Activated effector memory CD4-positive, alpha-beta T cell treated with Interleukin-2 at 50 U/mL for 16 hours (primary cell): ENCODE data around the gene TFDP2.
"Not testable (repeated sequence)": the region's sequence is repeated elsewhere in the genome, so short reads cannot be mapped to it uniquely, and the experiment has no call there.

Source experiments
- DNase-seq: peaks from one replicate; pipeline ENCODE4 v3.0.0-alpha.2; 2020

The TFDP2 gene

DNA sequence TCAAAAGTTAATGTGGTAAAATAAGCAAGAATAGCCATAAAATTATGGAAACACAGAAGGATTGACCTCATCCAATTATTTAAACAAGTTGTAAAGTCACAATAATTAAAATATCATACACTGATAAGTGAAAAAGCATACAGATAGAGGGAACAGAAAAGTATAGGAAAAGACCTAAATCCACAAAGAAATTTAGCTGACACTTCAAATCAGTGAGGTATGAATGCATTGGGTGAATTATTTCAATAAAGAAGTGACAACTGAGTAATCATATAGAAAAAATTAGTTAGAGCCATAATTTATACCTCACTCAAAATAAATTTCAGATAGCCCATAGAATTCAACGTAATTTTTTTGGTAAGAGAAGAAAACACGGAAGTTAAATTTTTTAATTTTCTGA is 25.1 kb downstream of the TFDP2 start:
- DNase-seq = no peak

DNA sequence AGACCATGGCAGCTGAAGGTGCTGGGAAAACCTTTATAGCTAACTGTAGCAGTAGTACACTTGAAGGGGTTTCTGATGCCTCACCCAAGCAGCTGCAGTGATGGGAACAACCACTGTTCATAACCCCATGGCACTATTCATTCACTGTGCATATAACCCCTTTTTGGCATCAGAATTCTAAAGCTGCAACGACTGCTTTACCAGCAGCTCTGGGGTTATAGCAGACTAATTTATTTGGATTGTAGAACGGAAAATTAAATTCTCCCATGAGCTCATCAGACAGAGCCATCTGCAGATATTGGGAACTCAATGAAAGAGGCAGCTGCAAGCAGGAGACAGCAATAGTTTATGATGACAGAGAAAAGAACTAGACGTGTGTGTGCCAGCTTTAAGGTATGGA is 28.6 kb downstream of the TFDP2 start:
- no peak for DNase-seq

DNA sequence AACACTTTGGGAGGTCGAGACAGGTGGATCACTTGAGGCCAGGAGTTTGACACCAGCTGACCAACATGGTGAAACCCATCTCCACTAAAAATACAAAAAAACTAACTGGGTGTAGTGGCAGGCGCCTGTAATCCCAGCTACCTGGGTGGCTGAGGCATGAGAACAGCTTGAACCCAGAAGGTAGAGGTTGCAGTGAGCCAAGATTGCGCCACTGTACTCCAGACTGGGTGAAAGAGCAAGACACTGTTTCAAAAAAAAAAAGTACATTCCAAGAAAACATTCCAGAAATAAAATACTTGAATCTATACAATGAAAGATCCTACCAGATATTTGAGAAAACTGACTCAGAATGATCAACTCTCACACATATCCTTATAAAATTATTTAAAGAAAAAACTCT is 30.4 kb downstream of the TFDP2 start:
- DNase-seq = no peak

DNA sequence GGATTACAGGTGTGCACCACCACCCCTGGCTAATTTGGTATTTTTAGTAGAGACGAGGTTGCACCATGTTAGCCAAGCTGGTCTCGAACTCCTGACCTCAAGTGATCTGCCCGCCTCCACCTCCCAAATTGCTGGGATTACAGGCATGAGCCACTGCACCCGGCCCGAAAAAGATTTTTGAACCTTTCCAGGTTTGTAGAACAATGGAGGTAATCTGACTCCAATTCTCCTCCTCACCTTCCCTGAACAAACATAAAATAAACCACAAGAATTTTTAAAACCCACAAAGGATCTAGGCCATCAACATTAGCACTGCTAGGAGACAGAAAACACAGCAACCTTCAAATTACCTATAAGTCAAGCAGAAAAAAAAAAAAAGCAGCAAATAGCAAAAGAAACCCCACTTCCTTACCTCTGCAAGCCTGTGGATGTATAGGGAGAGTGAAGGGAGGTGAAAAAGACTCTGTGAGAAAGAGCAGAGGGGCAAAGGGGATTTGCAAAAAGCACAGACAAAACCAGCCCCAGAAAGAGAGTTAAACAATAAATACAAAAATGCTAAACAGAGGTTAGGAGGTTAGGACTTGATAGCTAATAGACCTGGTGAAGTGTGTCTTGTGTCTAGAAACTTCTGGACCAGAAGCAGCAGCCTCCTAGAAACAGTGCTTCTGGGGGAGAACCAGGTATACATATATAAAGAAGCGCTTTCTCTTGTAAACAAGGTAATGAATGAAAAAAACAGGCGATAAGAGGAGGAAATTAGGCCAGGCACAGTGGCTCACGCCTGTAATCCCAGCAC is 32.1 kb downstream of the TFDP2 start:
- no peak for DNase-seq

DNA sequence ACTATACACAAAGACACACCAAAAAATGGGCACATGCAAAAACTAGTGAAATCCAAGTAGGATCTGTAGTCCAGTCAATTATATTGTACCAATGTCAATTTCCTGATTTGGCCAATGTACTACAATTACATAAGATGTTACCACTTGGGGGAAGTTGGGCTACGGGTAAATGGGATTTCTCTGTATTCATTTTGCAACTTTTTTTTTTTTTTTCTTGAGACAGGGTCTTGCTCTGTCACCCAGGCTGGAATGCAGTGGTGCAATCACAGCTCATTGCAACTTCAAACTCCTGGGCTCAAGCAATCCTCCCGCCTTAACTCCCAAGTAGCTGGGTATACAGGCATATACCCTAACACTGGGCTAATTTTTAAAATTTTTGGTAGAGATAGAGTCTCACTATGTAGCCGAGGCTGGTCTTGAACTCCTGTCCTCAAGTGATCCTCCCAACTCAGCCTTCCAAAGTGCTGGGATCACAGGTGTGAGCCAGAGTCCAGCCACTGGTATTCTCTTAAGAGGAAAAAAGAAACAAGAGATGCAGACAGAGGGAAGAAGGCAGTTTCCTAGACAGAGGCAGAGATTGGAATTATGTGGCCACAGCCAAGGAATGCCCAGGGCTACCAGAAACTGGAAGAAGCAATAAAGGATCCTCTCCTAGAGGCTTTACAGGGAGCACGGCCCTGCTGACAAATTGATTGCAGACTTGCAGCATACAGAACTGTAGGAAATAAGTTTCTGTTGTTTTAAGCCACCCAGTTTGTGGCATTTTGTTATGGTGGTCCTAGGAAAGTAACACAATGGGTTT is 33.3 kb downstream of the TFDP2 start:
- DNase-seq = no peak

DNA sequence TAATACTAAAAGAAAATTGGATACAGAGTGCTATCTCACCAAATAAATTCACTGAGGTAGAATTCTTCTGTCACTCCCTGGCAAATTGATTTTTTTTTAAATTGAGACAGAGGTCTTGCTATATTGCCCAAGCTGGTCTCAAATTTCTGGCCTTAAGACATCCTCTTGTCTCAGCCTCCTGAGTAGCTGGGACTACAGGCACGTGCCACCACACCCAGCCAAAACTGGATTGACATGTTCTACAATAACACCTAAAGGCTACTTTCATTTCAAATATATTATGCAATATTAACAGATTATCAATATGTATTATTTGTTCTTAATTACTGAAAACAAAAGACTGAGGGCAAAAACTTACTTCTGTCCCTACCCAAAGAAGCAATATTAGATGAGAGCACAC is 36.7 kb downstream of the TFDP2 start:
- DNase-seq = no peak

DNA sequence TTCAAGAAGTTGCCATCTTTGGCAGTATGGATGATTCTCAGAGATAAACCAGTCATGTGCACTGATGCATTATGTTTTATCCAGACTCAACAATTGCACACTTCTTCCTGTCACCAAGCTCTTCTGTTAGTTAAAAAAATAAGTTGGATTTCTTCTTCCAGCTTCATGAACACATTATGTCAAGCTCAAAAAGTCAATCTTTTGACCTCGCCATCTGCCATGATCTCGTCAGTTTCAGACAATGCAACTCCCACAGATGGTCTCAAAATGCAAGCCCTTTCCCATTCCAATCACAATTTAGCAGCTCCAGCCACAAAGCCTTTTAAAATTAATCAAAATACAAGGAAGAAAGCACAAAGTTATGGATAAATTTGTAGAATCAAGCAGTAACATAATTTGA is 42.8 kb downstream of the TFDP2 start:
- DNase-seq = no peak

DNA sequence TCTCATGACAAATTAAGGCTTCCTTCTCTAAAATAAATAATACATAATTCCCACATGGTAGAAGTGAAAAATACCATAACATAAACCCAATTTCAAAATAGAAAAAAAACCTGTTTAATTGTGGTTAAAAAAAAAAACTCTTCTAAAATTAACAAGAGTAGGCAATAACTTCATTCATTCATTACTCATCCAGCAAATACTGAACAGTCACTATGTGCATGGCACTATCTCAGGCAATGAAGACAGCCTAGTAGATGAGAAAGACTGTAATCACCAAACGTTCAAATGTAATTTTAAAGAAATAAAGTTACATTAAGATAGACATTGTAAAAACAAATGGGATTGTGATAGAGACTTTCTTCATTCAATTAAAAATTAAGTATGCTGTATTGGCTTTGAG is 43.4 kb downstream of the TFDP2 start:
- DNase-seq = no peak

DNA sequence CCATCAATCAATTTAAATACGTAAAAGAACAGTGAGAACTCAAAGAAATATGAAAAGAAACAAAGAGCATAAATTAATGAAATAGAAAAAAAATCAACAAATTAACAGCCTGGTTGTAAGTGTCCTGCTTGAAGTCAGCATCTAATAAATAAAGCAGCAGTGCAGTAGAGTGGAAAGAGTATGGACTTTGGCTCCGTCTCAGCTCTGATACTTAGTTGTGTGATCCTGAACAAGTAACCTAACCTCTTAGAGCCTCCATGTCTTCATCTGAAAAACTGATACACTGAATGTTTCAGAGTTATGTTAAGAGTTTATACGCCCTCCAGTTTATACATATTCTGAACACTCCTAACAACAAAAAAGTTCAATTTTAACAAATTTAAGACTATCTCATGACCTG is 44.6 kb downstream of the TFDP2 start:
- DNase-seq = no peak

DNA sequence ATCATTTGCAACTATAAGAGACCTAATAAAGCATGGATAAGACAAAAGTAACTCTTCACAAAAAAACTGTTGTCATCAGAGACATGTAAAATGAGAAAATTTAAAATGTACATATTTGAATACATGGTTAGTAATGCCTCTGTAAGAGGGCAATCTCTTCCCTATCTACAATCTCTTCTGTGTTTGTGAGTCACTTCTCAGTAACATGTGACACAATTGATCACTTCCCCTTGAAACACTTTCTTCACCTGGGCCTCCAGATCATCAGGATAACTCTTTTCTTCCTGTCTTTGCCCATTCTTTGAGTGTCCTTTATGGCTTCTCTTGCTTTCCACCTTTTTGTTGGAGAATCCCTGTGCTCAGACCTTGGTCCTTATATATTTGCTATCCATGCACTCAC is 50.4 kb downstream of the TFDP2 start:
- DNase-seq = no peak

DNA sequence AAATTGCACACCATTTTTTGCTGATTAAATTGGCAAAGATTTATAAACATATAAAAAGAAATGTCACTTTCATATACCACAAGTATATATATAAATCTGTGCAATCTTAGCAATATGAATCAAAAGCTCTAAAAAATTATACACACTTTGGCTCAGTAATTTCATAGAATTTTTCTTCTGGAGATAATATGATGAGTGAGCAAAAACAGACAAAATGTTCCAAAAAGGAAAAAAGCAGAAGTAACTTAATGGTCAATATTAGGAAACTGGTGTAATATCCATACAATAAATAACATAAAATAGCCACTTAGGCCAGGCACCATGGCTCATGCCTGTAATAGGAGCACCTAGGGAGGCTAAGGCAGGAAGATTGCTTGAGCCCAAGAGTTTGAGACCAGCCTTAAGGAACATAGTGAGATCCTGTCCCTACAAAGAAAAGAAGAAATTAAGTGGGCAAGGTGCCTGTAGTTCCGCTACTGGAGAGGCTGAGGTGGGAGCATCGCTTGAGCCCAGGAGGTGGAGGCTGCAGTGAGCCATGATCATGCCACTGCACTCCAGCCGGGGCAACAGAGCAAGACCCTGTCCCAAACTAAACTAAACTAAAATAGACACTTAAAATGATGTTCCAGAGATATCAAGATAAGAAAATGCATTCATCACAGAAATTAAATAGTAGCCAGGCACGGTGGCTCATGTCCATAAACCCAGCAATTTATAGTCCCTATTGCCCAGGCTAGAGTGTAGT is 52.1 kb downstream of the TFDP2 start:
- no peak for DNase-seq

DNA sequence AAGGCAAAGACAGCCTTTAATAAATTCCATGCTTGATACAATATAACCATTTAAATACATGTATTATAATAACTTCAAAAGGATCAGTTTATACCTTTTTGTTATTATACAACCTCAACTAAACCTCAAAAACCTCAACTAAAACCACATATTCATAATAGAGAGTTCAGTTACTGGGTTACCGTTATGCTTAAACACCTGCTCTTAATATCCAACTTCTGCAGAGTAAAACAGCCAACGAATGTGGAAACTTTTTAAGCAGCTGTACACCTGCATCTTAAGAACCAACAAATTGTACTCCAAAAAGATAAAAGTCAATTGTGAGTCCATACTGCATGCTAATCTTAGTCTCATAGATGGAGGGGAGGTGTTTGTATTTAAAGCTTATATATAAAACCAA is 53.5 kb downstream of the TFDP2 start:
- DNase-seq = no peak

DNA sequence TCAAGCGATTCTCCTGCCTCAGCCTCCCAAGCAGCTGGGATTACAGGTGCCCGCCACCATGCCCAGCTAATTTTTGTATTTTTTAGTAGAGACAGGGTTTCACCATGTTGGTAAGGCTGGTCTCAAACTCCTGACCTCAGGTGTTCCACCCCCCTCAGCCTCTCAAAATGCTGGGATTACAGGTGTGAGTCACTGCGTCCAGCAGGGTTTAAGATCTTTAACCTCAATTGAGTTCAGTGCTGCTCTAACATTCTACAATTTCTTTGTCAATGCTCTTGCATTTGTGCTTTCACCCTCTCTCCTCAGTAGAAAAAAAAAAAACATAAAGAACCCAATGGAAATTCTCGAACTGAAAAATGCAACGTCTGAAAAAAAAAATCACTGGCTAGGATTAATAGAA is 60.4 kb downstream of the TFDP2 start:
- DNase-seq = not testable (repeated sequence)

DNA sequence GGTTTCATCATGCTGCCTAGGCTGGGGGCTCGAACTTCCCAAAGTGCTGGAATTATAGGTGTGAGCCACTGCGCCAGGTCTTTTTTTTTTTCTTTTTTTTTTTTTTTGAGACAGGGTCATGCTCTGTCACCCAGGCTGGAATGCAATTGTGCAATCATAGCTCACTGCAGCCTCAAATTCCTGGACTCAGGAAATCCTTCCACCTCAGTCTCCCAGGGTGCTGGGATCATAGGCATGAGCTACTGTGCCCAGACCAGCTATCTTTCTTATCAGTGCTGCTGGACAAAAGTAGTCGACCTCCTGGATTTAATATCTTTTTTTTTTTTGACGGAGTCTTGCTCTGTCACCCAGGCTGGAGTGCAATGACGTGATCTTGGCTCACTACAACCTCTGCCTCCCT is 60.8 kb downstream of the TFDP2 start:
- DNase-seq = no peak

DNA sequence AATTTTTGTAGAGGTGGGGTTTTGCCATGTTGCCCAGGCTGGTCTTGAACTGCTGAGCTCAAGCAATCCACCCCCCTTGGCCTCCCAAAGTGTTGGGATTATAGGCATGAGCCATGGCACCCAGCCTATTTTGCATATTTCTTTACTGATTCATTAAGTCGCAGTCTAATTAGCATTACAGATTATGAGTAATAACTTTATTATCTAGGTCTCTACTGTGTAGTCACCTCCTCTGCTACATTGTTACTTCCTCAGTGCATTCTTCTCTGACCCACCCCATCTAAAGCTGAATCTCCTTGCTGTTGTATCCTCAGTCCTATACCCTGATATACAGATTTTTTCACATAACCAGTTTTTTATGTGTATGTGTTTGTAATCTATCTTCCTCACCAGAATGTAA is 61.7 kb downstream of the TFDP2 start:
- DNase-seq = no peak

DNA sequence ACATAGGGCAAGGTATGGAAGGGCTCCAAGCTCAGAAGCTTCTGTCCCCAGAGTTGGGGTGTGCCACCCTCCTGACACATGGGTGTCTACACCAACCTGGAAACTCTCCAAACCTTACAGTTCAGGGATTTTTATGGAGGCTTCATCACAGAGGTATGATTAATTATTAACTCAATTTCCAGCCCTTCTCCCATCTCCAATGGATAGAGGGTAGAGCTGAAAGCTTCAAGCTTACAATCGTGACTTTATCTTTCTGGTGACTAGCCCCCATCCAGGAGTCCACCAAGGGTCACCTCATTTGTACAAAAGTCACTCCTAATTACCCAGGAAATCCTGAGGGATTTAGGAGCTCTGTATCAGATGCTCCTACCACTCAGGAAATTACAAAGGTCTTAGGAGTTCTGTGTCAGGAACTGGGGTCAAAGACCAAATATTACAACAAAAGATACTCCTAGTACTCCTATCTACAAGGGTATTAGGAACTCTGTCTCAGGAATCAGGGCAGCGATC is 62.7 kb downstream of the TFDP2 start:
- DNase-seq = no peak

DNA sequence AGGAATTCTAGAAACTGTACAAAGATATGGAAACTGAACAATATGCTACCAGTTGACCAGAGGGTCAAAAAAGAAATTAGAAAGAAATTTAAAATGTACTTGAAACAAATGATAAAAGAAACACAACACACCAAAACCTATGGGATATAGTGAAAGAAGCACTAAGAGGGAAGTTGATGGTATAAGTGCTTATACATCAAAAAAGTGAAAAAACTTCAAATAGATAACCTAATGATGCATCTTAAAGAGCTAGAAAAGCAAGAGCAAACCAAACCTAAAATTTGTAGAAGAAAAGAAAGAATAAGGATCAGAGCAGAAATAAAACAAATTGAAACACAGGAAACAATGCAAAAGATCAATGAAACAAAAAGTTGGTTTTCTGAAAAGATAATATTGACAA is 68.2 kb downstream of the TFDP2 start:
- DNase-seq = no peak

DNA sequence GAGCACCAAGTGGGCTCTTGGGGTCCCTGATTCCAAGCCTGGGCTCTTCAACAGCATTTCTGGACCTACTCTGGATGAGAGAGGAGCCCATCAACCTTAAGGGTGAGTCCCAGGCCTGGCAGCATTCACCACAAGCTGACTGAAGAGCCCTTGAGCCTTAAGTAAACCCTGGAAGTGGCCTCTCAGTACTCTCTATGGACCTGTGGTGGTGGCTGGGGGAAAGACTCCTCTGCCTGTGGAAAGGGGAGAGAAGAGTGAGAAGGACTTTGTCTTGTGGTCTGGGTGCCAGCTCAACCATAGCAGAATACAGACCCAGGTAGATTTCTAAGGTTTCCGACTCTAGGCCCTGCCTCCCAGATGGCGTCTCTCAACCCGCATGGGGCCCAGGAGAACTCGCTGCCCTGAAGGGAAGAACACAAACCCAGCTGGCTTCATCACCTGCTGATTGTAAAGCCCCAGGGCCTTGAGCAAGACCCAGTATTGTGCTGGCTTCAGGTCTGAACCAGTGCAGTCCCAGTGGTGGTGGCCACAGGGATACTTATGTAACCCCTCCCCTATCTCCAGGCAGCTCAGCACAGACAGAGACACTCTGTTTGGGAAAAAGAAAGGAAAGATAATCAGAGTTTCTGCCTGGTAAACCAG is 71.4 kb downstream of the TFDP2 start:
- DNase-seq = no peak

DNA sequence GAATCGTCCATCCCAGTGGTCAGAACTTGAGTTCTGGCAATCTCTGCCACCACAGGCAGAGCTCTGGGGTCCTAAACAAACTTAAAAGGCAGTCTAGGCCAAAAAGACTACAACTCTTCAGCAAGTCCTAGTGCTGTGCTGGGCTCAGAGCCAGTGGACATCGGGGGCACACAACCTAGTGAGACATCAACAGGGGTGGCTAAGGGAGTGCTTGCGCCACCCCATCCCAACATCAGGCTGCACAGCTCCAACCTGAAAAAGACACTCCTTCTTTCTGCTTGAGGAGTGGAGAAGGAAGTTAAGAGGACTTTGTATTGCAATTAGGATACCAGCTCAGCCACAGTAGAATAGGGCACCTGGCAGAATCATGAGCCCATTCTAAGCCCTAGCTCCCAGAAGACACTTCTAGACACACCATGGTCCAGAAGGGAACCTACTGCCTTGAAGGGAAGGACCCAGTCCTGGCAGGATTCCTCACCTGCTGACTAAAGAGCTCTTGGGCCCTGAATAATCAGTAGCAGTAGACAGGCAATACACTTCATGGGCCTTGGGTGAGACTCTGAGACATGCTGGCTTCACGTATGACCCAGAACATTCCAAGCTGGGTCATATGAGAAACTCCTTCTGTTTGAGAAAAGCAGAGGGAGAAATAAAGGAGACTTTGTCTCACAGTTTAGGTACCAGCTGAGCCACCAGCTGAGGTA is 72.0 kb downstream of the TFDP2 start:
- DNase-seq = no peak

DNA sequence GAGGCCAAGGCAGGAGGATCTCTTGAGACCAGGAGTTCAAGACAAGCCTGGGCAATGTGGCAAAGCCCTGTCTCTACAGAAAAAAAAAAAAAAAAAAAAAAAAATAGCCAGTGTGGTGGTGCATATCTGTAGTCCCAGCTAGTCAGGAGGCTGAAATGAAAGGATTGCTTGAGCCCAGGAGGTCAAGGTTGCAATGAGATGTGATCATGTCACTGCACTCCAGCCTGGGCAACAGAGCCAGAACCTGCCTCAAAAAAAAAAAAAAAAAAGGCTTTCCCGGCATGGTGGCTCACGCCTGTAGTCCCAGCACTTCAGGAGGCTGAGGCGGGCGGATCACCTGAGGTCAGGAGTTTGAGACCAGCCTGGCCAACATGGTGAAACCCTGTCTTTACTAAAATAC is 73.7 kb downstream of the TFDP2 start:
- not testable (repeated sequence) for DNase-seq

DNA sequence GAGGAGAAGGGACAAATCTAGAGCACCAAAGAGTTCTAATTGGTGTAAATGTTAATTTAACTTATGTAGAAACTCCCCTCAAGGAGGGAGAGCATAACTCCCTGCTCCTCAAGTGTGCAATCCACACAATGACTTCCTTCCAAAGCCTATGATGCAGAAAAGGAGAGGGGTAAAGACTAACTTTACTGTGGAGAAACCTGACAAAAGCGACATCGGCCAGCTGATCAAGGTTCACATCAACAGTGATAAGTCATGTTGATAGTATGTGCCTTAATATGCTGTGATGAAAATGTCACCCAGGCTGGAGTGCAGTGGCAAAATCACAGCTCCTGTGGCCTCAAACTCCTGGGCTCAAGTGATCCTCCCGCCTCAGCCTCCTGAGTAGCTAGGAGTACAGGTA is 76.5 kb downstream of the TFDP2 start:
- DNase-seq = no peak

DNA sequence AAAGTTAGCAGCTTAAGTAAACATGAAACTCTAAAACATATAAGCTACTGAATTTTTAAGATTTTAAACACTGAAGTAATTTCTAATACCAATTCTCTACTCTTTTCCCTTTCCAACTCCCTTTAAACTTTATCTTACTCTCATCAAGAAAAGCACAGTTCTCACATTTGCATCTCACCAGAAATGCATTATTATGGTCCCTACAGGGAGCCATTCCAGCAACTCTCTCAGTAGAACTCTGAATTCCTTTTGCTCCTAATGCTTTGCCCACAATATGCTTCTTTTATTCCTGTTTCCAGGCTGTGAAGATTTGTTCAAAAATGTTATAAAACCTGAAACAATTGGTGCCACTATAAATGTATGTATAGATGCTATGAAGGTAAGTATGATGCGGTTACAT is 83.4 kb downstream of the TFDP2 start:
- no peak for DNase-seq
